IMR-90 (cell line): ENCODE data around the gene MYEOV. TPM values are rescaled to one million over a fixed set of nuclear protein-coding genes. Genes with fewer than 3 reads are reported as not detected.
A peak's percentile ranks its signal among the peaks of the same experiment; 100 is the strongest.

Source experiments
- ATAC-seq: fragments of 200-7000 bp; cut with Tn5 transposase; 2 replicates; pipeline ENCODE4 v1.9.1; 2020; ENCODE audit warnings: low read depth, mild to moderate bottlenecking, moderate library complexity
- BruUV-seq: library from RNA; stranded (reverse); fragments of 400-500 nt; replicated peaks from 2 replicates; lab custom pipeline; 2021; lab: Mats Ljungman, UMichigan
- CTCF ChIA-PET: fragments of 300-600 bp; formaldehyde crosslinking; extraction: SDS; loops from one replicate; lab custom pipeline; 2021; ENCODE audit warnings: antibody characterized with exemption; lab: Yijun Ruan, JAX
- POLR2A ChIA-PET: fragments of 300-600 bp; sonication (Branson Sonifier 250); formaldehyde crosslinking; loops from one replicate; lab custom pipeline; 2022; ENCODE audit warnings: antibody characterized with exemption; ENCODE audit not compliant: unreplicated experiment; lab: Charles Lee
- DNase-seq: peaks from one replicate; pipeline ENCODE4 v3.0.0; 2013
- H2AFZ ChIP-seq: replicated peaks from 2 replicates; pipeline ENCODE3; 2013; ENCODE audit warnings: low read length, mild to moderate bottlenecking; ENCODE audit not compliant: poor library complexity
- H2AK5ac ChIP-seq: 2 replicates; pipeline ENCODE4 v1.6.1; 2013; ENCODE audit warnings: low read depth, low read length, inconsistent platforms
- H2AK9ac ChIP-seq: replicated peaks from 2 replicates; pipeline ENCODE3; 2013; ENCODE audit warnings: mild to moderate bottlenecking, low read depth, low read length, moderate library complexity; ENCODE audit not compliant: poor library complexity
- H2BK120ac ChIP-seq: 2 replicates; pipeline ENCODE4 v1.6.1; 2013; ENCODE audit warnings: low read depth, low read length, inconsistent platforms
- H2BK15ac ChIP-seq: 3 replicates; pipeline ENCODE4 v1.6.1; 2013; ENCODE audit warnings: low read depth, low read length, inconsistent platforms
- H2BK20ac ChIP-seq: 2 replicates; pipeline ENCODE4 v1.6.1; 2013; ENCODE audit warnings: low read depth, mild to moderate bottlenecking, inconsistent platforms, low read length, moderate library complexity
- H2BK5ac ChIP-seq: 2 replicates; pipeline ENCODE4 v1.6.1; 2013; ENCODE audit warnings: mild to moderate bottlenecking, low read depth, low read length, inconsistent platforms; ENCODE audit not compliant: poor library complexity, severe bottlenecking
- H3K14ac ChIP-seq: replicated peaks from 2 replicates; pipeline ENCODE4 v1.6.1; 2013; ENCODE audit warnings: low read depth, low read length, inconsistent platforms
- H3K18ac ChIP-seq: 2 replicates; pipeline ENCODE4 v1.6.1; 2013; ENCODE audit warnings: low read depth, low read length, control low read depth
- H3K23ac ChIP-seq: 2 replicates; pipeline ENCODE4 v1.6.1; 2013; ENCODE audit warnings: low read depth, low read length, inconsistent platforms
- H3K27ac ChIP-seq: 2 replicates; pipeline ENCODE4 v1.5.1; 2013; ENCODE audit warnings: mild to moderate bottlenecking, control low read depth, low read length; ENCODE audit not compliant: insufficient read depth
- H3K27me3 ChIP-seq: 2 replicates; pipeline ENCODE4 v1.6.1; 2013; ENCODE audit warnings: low read length; ENCODE audit not compliant: control insufficient read depth, insufficient read depth
- H3K36me3 ChIP-seq: 2 replicates; pipeline ENCODE4 v1.6.1; 2013; ENCODE audit warnings: low read length, mixed read lengths; ENCODE audit not compliant: control insufficient read depth, insufficient read depth
- H3K4ac ChIP-seq: 2 replicates; pipeline ENCODE4 v1.6.1; 2013; ENCODE audit warnings: low read depth, low read length, inconsistent platforms
- H3K4me1 ChIP-seq: 2 replicates; pipeline ENCODE4 v1.6.1; 2013; ENCODE audit warnings: low read length, mixed read lengths; ENCODE audit not compliant: control insufficient read depth, insufficient read depth
- H3K4me2 ChIP-seq: 2 replicates; pipeline ENCODE4 v1.6.1; 2013; ENCODE audit warnings: low read depth, mild to moderate bottlenecking, control low read depth, low read length, moderate library complexity
- H3K4me3 ChIP-seq: 2 replicates; pipeline ENCODE4 v1.5.1; 2013; ENCODE audit warnings: low read depth, mild to moderate bottlenecking, control low read depth, low read length, moderate library complexity; ENCODE audit not compliant: insufficient read depth
- H3K56ac ChIP-seq: 2 replicates; pipeline ENCODE4 v1.6.1; 2013; ENCODE audit warnings: low read length, inconsistent platforms; ENCODE audit not compliant: insufficient read depth; ENCODE audit errors: extremely low read depth
- H3K79me1 ChIP-seq, 2 experiments: 2 replicates each; pipeline ENCODE4 v1.6.1; 2013; ENCODE audit warnings: low read length in 2 of 2, inconsistent platforms in 1 of 2, low read depth in 1 of 2
- H3K9ac ChIP-seq: 2 replicates; pipeline ENCODE4 v1.6.1; 2013; ENCODE audit warnings: low read depth, low read length, control low read depth
- H3K9me1 ChIP-seq: 2 replicates; pipeline ENCODE4 v1.6.1; 2013; ENCODE audit warnings: low read length, inconsistent platforms; ENCODE audit not compliant: insufficient read depth
- H3K9me3 ChIP-seq: 2 replicates; pipeline ENCODE4 v1.6.1; 2013; ENCODE audit warnings: low read length; ENCODE audit not compliant: control insufficient read depth, insufficient read depth
- H4K20me1 ChIP-seq: 2 replicates; pipeline ENCODE4 v1.6.1; 2013; ENCODE audit warnings: low read length, inconsistent platforms; ENCODE audit not compliant: insufficient read depth
- H4K5ac ChIP-seq: 2 replicates; pipeline ENCODE4 v1.6.1; 2013; ENCODE audit warnings: mild to moderate bottlenecking, low read depth, low read length, control low read depth
- H4K8ac ChIP-seq, 2 experiments: 2 replicates each; pipeline ENCODE4 v1.6.1; 2013; ENCODE audit warnings: low read depth in 2 of 2, low read length in 2 of 2, control low read depth in 1 of 2, inconsistent platforms in 1 of 2
- H4K91ac ChIP-seq: 2 replicates; pipeline ENCODE4 v1.6.1; 2013; ENCODE audit warnings: low read depth, low read length, inconsistent platforms; ENCODE audit not compliant: insufficient read depth
- BHLHE40 ChIP-seq: fragments of 150-350 bp; IDR thresholded peaks from 2 replicates; pipeline ENCODE4 v1.6.1; 2016; ENCODE audit warnings: mild to moderate bottlenecking, low read depth, low read length
- CHD1 ChIP-seq: IDR thresholded peaks from 2 replicates; pipeline ENCODE4 v1.6.1; 2012; ENCODE audit warnings: low read depth, low read length, improper control_type of control experiment
- CTCF ChIP-seq: conservative IDR thresholded peaks from 2 replicates; pipeline ENCODE4 v1.5.1; 2012; ENCODE audit warnings: mild to moderate bottlenecking, low read depth, low read length, improper control_type of control experiment
- ELK1 ChIP-seq: fragments of 150-350 bp; IDR thresholded peaks from 2 replicates; pipeline ENCODE4 v1.6.1; 2016; ENCODE audit warnings: low read depth, mild to moderate bottlenecking, low read length, moderate library complexity, borderline replicate concordance
- MXI1 ChIP-seq: IDR thresholded peaks from 2 replicates; pipeline ENCODE4 v1.6.1; 2012; ENCODE audit warnings: low read depth, mild to moderate bottlenecking, low read length, moderate library complexity, borderline replicate concordance
- RAD21 ChIP-seq: IDR thresholded peaks from 2 replicates; pipeline ENCODE4 v1.6.1; 2012; ENCODE audit warnings: low read length, improper control_type of control experiment
- WGBS, 2 experiments: methylation state at CpG; one replicate each; pipeline versions ENCODE4 v1.1.5 to v1.1.7; 2013; ENCODE audit warnings: missing lambda C conversion rate in 2 of 2; ENCODE audit not compliant: insufficient read length in 1 of 2; ENCODE audit errors: extremely low coverage in 2 of 2; 5-methylcytosine and 5-hydroxymethylcytosine counted together
- dilution Hi-C: fragments of 300-500 bp; cut with HindIII; formaldehyde crosslinking; loops from one replicate; pipeline ENCODE4 v1.14.3; 2018; ENCODE audit warnings: low sequenced_read_pairs; ENCODE audit not compliant: unreplicated experiment
- in situ Hi-C: fragments of 300-500 bp; cut with MboI; formaldehyde crosslinking; loops from 3 replicates; pipeline ENCODE4 v1.14.3; 2019; ENCODE audit warnings: low sequenced_read_pairs, inconsistent platforms, mixed read lengths
- intact Hi-C: fragments of 100-400 bp; cut with micrococcal nuclease; formaldehyde crosslinking; loops from 2 replicates; pipeline ENCODE4 v1.10.0; 2022
- polyA plus RNA-seq, 3 experiments: library from polyadenylated mRNA; depleted of rRNA; stranded (reverse); fragments of >200 nt; gene quantifications; 2 replicates each; pipeline ENCODE4 v1.2.3, GENCODE V29; 2012; ENCODE audit warnings: low replicate concordance in 1 of 3
- total RNA-seq: library from RNA; depleted of rRNA; stranded (reverse); fragments of >200 nt; gene quantifications from 2 replicates; pipeline ENCODE4 v1.2.3, GENCODE V29; 2012
- TF ChIP-seq, protein P1 (sequence below): fragments of 150-350 bp; IDR thresholded peaks from 2 replicates; pipeline ENCODE4 v1.6.1; 2017; ENCODE audit warnings: mild to moderate bottlenecking, antibody characterized with exemption, low read length, low read depth

The MYEOV gene
- total and polyA plus RNA-seq, 2 of the 4 experiments (the other 2 are of a cell fraction): 5.8 to 6.8 TPM

DNA sequence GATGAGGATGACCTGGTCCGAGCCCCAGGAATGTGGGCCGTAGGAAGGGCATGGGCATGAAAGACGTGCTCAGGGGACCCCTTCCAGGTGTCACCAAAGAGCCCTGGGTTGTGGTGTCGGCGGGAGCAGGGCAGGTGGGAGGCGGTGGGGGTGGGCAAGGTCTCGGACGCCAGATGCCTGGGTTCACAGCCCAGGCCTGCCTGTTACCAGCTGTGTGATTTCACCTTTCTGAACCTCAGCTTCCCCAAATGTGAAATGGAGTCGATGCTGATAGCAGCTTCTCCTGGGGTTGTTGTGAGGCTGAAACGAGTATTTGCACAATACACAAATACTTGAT lies 42.9 kb upstream of the MYEOV start:
- Histone ChIP-seq H4K5ac (no peak overlapping the region), H3K27me3 (peaks cover 6% of the 10 kb centered on the region), H3K4me2 (no peak overlapping the region), H2BK15ac (no peak overlapping the region), H4K20me1 (no peaks in the 10 kb centered on the region), H4K8ac (no peak overlapping the region), H3K4ac (no peak overlapping the region), H3K14ac (no peak overlapping the region), H3K9me1 (no peaks in the 10 kb centered on the region), H3K4me3 (no peak overlapping the region), H3K23ac (no peak overlapping the region), H3K4me1 (peaks cover 7% of the 10 kb centered on the region), H3K79me1 (no peaks in the 10 kb centered on the region), H3K27ac (no peak overlapping the region), H2AFZ (no peak overlapping the region), H3K9ac (no peak overlapping the region), H2BK120ac (no peak overlapping the region), H4K91ac (no peak overlapping the region), H3K9me3 (peaks cover 28% of the 10 kb centered on the region), H3K18ac (no peak overlapping the region), H3K56ac (no peak overlapping the region), H3K36me3 (no peaks in the 10 kb centered on the region), H2BK20ac (no peak overlapping the region), H2BK5ac (no peak overlapping the region), H2AK5ac (peak overlapping the region; percentile 39; the same call in 1 of the 2 replicates), H2AK9ac (no peak overlapping the region)
- ChIA-PET POLR2A (no interaction called here), CTCF (no interaction called here)
- WGBS, 2 experiments: 89% methylated on average over 3 of the region's 10 CpGs; no CpG with 5 or more reads in 1 of the 2 experiments
- TF ChIP-seq CTCF (no peak), CHD1 (no peak), RAD21 (no peak), MXI1 (no peak), BHLHE40 (no peak), ELK1 (no peak)
- TF ChIP-seq, protein P1, sequence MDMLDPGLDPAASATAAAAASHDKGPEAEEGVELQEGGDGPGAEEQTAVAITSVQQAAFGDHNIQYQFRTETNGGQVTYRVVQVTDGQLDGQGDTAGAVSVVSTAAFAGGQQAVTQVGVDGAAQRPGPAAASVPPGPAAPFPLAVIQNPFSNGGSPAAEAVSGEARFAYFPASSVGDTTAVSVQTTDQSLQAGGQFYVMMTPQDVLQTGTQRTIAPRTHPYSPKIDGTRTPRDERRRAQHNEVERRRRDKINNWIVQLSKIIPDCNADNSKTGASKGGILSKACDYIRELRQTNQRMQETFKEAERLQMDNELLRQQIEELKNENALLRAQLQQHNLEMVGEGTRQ: no peak
- DNase-seq (no peak), ATAC-seq (no peak)
- in situ Hi-C loops: no loop called here
- intact Hi-C loops: no loop called here
- no TSS peak for BruUV-seq
- dilution Hi-C loops: no loop called here
